HG03064 (cell line): ENCODE results near the gene RNF123.
A peak's percentile ranks its signal among the peaks of the same experiment; 100 is the strongest.
"Not testable (repeated sequence)": the region's sequence is repeated elsewhere in the genome, so short reads cannot be mapped to it uniquely, and the experiment has no call there.

Source experiments
- ATAC-seq: cut with Tn5 transposase; IDR thresholded peaks from one replicate; pipeline ENCODE4 v1.9.1; 2021; ENCODE audit warnings: low read depth; ENCODE audit not compliant: unreplicated experiment

Gene RNF123

DNA sequence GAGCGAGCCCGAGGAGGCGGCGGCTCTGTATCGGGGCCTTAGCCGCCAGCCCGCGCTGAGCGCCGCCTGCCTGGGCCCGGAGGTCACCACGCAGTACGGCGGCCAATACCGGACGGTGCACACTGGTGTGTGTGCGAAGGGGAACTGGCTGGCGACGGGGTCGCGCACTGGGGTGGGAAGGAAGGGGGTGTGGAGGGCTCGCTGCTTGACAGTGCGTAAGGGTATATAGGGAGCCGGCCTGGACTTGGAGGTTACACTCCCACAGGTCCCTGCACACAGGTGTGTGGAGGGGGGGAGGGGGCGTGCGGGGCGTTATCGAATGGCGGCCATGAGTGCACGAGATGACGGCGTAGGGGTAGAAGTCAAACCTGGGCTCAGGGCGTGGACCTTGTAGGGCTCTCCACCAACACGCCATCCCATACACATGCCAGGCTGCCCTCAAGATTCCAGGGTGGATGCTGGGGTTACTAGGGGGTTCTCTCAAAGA, 14.8 kb upstream of the RNF123 start:
- peak; percentile 28 for ATAC-seq

DNA sequence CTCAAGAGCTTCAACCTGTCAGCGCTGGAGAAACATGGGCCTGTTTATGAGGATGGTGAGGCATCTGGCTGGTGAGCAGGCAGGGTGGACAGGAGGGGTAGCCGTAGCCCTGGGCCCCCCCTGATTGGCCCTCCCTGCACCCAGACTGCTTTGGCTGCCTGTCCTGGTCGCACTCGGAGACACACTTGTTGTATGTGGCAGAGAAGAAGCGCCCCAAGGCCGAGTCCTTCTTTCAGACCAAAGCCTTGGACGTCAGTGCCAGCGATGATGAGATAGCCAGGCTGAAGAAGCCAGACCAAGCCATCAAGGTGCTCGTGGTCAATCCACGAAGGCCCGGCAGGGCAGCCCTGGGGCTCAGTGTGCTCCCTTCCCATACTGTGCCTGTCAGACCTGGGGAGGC, 13.4 kb upstream of the RNF123 start:
- no peak for ATAC-seq

DNA sequence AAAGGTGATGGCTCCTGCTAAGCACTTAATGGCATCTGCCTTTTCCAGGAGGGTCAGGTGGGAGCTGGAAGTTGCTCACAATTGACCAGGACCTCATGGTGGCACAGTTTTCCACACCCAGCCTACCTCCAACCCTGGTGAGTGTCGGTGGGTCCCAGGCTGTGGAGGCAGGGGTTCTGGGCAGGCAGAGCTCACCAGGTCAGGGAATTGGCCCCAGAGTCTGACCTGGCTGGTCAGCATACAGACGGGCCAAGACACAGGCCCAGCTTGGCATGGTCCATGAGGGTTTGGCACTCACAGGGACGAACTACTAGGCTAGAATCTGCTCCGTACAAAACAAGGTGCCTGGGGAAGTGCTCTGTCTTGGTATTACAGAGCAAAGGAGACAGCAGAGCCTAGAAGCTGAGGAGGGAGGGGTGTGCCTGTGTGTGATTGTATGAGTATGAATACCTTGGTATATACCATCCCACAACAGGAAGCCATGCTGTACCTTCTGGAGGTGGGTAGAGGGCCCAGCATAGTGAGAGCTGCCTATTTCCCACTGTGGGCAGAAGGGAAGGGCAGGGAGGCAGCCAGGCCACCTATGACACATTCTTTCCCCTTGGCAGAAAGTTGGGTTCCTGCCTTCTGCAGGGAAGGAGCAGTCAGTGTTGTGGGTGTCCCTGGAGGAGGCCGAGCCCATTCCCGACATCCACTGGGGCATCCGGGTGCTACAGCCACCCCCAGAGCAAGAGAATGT, 8.7 kb upstream of the RNF123 start:
- no peak for ATAC-seq

DNA sequence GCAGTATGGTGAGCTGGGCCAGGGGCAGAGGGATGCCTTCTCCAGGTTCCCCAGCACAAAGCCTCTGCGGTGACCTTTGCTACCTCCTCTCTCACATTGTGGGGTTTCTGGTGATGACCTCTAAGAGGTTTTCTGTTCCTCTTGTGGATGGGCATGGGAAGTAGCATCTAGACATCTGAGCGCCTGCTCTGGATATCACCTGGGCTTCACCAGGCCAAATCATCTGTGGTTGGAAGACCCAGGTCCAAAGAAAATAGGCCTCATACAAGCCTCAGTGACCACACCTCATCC, 8.2 kb upstream of the RNF123 start:
- no peak for ATAC-seq

DNA sequence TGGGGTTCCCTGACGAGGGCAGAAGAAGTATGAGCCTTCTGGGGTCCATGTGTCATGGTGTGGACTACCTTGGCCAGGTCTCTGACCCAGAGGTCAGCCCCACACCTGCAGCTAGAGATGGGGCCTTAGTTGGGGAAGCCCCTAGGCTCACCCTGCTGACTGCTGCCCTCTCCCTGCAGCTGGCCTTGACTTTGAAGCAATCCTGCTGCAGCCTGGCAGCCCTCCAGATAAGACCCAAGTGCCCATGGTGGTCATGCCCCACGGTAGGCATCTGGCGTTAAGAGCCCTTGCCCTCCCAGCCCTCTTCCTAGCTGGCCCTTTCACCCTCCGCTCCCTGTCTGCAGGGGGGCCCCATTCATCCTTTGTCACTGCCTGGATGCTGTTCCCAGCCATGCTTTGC, 7.8 kb upstream of the RNF123 start:
- no peak for ATAC-seq

DNA sequence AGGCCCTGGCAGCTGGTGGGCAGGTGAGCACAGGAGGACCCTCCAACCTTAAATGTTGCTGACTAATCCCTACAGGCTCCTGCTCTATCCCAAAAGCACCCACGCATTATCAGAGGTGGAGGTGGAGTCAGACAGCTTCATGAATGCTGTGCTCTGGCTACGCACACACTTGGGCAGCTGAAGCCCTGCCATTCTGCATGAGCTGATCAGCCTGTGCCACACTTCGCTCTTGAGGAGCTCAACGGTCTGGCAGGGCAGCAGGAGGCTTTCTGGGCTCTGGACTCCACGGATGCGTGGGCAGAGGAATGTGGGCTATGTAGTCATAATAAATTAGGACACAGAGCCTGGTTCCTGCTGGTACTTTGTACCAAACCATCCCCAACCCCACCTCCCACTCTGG, 6.2 kb upstream of the RNF123 start:
- ATAC-seq, result no peak

DNA sequence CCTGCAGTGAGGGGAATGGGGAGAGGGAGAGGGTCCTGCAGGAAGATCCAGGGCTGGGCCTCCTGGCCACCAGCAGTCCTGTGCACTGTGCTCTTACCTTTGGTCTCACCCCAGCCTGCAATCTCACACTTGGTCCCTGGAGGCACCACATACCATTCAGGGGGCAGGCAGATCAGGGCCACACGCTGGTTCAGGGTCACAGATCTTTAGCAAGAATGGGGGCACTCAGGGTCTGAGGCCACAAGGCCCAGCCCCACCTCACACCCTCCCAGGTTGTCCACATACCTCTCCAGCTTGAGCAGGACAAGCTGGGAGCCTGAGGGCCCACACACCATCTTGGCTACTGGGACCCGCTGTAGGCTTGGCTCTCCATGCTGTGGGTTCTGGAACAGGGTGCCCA, 4.9 kb upstream of the RNF123 start:
- ATAC-seq, result not testable (repeated sequence)

DNA sequence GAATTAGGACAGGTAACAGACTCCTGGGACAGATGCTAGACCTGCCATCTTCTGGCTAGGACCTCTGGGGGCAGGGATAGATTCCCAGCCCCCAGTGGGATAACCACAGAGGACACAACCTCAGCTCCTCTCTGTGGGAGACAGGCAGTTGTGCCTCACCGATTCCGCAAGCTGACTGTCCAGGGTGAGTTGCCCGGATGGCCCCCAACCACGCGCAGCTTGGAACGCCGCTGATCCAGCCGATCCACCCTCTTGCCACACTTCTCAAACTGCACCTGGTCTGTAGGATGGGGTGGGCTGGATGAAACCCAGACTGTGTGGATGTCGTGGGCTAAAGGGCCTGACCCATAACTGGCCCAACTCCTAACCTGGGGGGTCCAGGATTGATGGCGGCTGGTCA, 4.3 kb upstream of the RNF123 start:
- not testable (repeated sequence) for ATAC-seq

DNA sequence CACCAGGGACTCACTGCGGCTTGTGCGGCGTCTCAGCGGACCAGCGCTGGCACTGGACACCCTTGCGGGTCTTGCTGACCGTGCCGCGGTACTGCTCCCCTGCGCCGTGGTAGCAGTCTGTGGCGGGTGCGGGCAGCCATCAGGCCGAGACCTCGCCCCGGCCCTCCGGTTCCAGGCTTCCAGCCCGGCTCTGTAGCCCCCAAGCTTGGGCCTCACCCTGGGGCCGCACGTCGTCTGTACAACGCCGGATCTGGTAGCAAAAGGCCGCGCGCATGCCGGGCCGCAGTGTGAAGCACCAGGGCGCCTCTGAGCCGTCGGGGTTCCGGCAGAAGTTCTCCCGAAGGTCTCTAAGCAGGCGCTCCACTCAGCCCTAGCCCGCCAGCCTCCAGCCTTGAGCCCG, 3.5 kb upstream of the RNF123 start:
- ATAC-seq, result not testable (repeated sequence)

DNA sequence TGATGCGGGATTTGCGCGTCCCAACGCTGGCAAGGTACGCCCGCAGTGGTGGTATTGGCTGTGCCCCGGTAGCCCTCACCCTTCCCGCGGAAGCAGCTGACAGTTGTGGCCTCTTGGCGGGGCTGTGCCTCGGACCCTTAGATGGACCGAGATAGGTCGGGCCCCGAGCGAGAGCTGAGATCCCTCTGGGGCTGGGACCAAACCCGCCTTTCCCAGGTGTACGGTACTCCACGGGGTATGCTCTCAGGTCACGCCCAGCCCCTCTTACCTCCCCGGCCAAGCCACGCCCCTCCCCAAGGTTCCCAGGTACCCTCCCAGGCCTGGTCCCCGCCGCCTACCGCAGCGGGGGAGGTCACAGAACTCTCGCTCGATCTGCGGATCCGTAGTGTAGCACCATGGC, 3.0 kb upstream of the RNF123 start:
- not testable (repeated sequence) for ATAC-seq

DNA sequence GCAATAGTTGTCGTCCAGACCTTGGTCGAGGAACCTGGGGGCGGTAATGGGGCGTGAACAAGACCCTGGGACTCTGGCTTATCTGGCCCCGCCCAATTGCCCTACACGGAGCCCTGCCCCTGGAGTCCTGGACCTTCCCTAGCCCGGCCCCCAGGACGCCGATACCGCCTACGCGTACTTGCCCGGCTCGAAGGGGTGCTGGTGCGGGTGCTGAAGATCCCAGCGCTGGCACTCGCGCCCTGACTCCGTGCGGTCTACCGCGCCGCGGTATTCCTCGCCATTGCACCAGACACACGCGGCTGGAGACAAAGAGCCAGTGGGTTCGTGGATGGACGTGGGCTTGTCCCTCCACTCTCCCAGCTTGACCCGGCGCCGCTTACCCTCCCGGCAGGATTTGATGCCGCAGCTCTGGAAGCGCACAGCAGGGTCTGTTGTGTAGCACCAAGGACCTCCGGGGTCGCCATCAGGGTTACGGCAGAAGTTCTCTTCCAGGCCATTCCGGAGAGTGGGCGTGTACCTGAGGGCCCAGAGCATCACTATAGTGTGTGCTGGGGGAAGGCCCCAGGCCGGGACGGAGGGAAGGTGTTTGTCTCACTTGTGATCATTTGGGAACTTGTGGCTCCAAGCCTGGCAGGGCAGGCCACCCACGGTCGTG, 2.5 kb upstream of the RNF123 start:
- ATAC-seq, result not testable (repeated sequence)

DNA sequence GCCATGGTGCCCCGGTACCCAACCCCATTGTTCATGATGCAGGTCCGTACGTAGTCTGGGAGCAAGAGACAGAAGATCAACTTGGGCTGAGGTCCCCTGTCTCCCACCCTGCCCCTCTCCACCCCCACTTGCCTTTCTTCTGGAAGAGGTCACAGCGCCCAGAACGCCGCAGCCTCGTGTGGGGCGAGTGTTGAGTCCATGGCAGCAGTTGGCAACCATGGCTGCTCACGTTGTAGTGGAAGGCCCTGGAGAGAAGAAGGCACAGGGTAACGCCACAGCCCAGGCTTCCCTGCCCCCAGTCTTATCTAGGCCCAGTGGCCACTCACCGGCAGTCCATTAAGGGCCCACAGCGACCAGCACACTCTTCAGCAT, 1.9 kb upstream of the RNF123 start:
- not testable (repeated sequence) for ATAC-seq

DNA sequence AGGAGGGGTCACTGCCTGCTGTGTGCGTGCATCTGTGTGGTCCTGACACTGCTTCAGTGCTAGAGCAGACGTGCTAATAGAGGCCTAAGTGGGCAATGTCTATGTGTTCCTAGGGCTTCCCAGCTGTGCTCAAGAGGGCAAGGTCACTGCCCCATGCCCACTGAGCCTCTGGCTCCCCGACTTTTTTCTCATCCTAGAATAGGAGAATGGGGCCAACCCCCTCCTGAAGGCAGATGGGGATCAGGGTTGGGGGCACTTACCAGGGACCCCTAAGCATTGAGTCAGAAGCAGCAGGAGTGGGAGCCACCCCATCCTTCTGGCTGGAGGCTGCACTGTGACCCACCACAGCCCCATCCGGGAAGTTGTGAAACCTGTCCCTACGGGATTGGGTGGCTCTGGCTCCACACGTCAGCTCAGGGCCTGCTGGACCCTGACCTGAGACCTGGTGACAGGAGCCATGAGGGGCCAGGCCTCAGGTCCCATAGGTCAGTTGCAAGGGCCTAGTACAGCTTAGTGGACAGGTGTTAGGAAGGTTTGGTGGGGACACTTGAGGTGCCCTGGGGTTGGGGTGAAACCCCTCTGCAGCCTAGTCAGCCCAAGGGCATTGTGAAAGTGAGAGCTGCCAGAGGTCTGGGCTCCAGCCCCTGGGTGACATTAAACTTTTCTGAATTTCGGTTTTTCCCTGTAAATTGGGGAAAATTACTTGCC, 865 bp upstream of the RNF123 start:
- ATAC-seq, result not testable (repeated sequence)

DNA sequence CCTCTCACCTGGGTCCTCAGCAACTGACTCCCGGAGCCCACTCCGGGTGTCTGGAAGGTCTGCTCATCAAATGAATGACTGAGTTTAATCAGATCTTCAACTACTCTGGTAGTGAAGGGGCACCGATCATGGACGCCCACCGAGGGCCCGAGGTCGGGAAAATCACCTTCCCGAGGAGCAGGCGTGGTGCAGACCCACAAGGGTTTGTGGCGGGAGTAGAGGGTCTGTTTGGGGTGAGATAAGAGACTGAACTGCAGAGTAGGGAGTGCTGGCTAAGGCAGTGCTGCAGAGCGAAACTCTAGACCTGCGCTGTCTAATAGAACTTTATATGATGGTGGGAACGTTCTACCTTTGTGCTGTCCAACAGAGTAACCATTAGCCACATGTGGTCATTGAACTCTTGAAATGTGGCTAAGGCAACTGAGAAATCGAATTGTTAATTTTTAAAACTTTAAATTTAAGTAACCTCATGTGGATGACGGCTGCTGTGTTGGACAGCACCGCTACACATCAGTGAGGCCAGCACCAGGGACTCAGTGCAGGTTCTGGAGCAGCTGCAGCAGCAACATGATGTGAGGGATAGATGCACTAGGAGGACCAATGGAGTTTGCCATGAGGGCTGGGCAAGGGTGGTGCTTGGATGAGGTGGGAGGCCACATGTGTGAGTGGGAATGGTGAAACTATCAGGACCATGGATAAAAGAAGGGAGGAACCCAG, 709 bp downstream of the RNF123 start:
- ATAC-seq, result peak; percentile 2

DNA sequence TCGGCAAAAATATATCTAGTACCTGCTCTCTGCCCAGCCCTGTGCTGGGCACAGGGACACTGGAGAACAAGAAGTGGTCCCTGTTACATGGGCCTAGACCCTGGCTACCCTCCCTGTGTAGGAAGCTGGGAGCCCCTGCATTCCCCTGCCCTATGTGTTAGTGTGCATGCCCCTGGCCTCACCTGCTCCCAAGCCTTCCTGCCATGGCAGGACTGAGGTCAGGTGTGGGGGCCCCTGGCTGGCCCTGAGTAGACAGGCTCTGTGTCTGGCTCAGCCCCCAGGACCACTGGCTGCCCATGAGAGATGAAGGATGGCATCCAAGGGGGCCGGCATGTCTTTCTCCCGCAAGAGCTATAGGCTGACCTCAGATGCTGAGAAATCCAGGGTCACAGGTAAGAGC, 1.5 kb downstream of the RNF123 start:
- ATAC-seq, result not testable (repeated sequence)

DNA sequence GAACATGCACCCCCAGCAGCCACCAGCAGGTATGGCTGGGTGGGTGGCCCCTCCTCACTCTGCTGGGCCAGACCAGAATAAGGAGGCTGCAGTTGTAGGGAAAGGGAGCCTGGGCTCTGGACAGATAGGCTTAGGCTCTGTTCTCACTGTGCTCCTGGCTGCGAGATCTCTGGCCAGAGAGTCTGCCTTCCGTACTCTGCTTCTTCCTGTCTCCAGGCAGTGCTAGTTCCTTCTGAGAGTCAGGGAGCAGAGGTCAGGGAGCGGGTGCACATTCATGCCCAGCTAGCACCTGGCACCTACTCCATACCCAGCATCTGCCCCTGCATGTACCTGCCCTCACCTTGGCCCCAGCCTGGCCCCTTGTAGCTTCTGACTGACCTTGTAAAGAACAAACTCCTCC, 2.1 kb downstream of the RNF123 start:
- not testable (repeated sequence) for ATAC-seq

DNA sequence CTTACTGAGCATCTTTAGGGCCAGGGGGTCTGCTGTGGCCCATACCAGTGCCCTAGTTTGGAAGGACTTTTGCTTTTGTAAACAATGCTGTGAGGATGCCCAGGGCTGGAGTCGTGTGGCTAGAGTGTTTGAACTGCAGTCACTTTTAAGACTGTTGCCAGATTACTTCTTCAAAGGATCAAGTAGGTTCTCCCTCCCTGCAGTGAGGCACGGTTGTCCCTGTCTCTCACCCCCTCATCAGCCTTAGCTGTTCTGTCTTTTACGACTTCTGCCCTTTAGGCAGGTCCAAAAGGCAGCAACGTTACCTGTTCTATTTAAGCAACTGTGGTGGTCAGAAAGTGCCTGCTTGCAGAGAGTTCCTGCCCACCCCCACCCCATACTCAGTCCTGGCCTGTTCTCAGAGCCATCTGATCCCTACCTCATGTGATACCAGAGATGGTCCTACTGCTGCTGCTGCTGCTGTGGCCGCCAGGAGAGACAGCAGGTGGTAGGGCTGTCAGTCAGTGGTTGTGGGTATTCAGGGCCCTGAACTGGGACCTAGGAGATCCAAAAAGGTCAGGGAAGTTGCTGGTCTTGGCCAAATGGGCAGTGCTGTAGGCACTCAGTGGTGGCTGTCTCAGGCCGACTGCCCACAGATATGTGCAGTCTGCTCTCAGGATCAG, 5.2 kb downstream of the RNF123 start:
- not testable (repeated sequence) for ATAC-seq

DNA sequence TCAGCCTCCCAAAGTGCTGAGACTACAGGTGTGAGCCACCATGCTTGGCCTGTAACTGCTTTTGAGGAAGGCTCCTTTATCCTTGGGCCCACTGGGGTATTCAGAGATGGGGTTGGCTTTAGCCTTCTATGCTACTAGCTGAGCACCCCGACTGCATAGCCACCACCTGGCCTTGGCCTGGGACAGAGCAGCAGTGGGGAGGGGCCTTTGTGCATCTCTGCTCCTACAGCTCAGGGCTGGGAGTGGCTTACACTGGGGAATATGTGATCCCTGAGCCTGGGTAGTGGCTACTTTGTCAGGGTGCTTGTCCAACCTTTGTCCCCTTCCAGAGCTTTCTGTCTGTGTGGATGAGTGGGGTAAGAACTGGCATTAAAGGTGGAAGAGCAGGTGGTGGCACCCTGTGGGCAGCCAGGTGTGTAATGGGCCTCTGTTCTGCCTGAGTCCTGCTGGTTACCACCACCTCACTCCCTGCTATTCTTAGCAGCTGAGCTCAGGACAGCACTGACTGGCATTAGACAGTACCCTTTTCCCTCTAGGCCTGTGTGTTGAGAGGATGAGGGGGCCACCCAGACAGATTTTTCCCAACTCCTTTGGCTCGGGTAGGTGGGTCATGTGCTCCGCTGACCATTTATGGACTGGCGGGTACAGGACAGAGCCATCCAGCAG, 6.1 kb downstream of the RNF123 start:
- not testable (repeated sequence) for ATAC-seq

DNA sequence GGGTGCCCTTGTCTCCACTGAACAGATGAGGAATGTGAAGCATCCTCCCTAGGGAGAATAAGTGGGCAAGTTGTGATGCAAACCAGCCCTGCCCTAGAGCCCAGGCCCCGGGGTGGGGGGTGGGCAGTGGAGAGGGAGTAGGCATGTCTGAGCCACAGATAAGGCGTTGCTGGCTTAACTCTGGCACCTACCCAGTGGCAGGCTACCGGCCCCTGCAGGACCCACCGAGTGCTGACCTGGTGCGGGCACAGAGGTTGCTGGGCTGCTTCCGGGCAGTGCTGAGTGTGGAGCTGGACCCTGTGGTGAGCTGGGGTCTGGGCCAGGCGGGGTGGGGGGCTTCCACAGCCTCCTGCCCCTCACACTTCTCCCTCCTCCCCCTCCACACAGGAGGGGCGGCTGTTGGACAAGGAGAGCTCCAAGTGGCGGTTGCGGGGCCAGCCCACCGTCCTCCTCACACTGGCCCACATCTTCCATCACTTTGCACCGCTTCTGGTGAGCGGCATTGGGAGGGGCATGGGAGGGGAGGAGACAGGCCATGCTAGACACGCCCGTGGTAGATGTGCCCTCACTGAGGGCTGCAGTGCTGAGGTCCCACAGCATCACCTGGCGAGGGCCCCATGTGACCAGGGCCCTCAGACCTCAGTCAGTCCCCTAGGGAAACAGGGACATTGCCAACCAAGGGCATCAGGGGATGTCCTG, 10.1 kb downstream of the RNF123 start:
- ATAC-seq, result no peak
